Karpas-422 (cell line): ENCODE results near the gene SLC22A23. TPM values are rescaled to one million over a fixed set of nuclear protein-coding genes. Genes with fewer than 3 reads are reported as not detected.

Experiments used
- total RNA-seq: library from RNA; depleted of rRNA; stranded (reverse); fragments of >200 nt; shearing (Covaris generic); gene quantifications from 2 replicates; pipeline ENCODE4 v1.2.3, GENCODE V29; 2014; ENCODE audit warnings: low replicate concordance; rRNA removed

Gene SLC22A23
- total RNA-seq, 1 experiment from 2014 or later, result not detected

Other genes starting within 250 kb of the SLC22A23 start
- gene TUBB2B, start 229.4 kb downstream of the SLC22A23 start, total RNA-seq, result 0.34 TPM in 1 of 2 replicates, not detected in the other
- 42.3 and 90.4 TPM in 2 replicates for gene PSMG4, start 198.1 kb downstream of the SLC22A23 start, total RNA-seq